Neural progenitor cell (in vitro differentiated cells): ENCODE data around the gene ITGAL. TPM values are rescaled to one million over a fixed set of nuclear protein-coding genes. Genes with fewer than 3 reads are reported as not detected.

Source experiments
- DNase-seq: peaks from one replicate; pipeline ENCODE4 v3.0.0-alpha.2; 2016; ENCODE audit warnings: low spot score
- H2AFZ ChIP-seq: fragments of 200-600 bp; sonication (generic); replicated peaks from 2 replicates; pipeline ENCODE4 v1.6.1; 2016; ENCODE audit warnings: antibody characterized with exemption
- H3F3A ChIP-seq: fragments of 200-600 bp; sonication (generic); 2 replicates; pipeline ENCODE4 v1.6.1; 2016; ENCODE audit warnings: antibody characterized with exemption, low read depth
- H3K27ac ChIP-seq: fragments of 200-600 bp; sonication (generic); 2 replicates; pipeline ENCODE4 v1.5.1; 2016; ENCODE audit warnings: mild to moderate bottlenecking
- H3K27me3 ChIP-seq: fragments of 200-600 bp; sonication (generic); 2 replicates; pipeline ENCODE4 v1.6.1; 2016; ENCODE audit warnings: mild to moderate bottlenecking, moderate library complexity
- H3K36me3 ChIP-seq: fragments of 200-600 bp; sonication (generic); 2 replicates; pipeline ENCODE4 v1.5.1; 2016
- H3K4me1 ChIP-seq: fragments of 200-600 bp; sonication (generic); 2 replicates; pipeline ENCODE4 v1.6.1; 2016; ENCODE audit warnings: mixed run types
- H3K4me2 ChIP-seq: fragments of 200-600 bp; sonication (generic); 2 replicates; pipeline ENCODE4 v1.6.1; 2016
- H3K4me3 ChIP-seq: fragments of 200-600 bp; sonication (generic); 2 replicates; pipeline ENCODE4 v1.5.1; 2016
- H3K79me2 ChIP-seq: fragments of 200-600 bp; sonication (generic); 2 replicates; pipeline ENCODE4 v1.6.1; 2016; ENCODE audit warnings: low read depth
- H3K9ac ChIP-seq: fragments of 200-600 bp; sonication (generic); 2 replicates; pipeline ENCODE4 v1.6.1; 2016
- H3K9me3 ChIP-seq: fragments of 200-600 bp; sonication (generic); 2 replicates; pipeline ENCODE4 v1.5.1; 2016; ENCODE audit warnings: low read depth
- H4K20me1 ChIP-seq: fragments of 200-600 bp; sonication (generic); 2 replicates; pipeline ENCODE4 v1.6.1; 2016; ENCODE audit warnings: low read depth
- H3K27ac Mint-ChIP-seq: 3 replicates; pipeline ENCODE4 v1.8.0; 2021; ENCODE audit warnings: mixed read lengths
- H3K27me3 Mint-ChIP-seq: 2 replicates; pipeline ENCODE4 v1.8.0; 2022; ENCODE audit warnings: low read depth, mild to moderate bottlenecking, inconsistent platforms, moderate library complexity, mixed read lengths; ENCODE audit not compliant: insufficient read depth
- H3K36me3 Mint-ChIP-seq: 3 replicates; pipeline ENCODE4 v1.8.0; 2021; ENCODE audit warnings: mixed read lengths
- H3K4me1 Mint-ChIP-seq: 3 replicates; pipeline ENCODE4 v1.8.0; 2021; ENCODE audit warnings: mixed read lengths
- H3K4me3 Mint-ChIP-seq: 3 replicates; pipeline ENCODE4 v1.8.0; 2021; ENCODE audit warnings: mild to moderate bottlenecking, moderate library complexity, mixed read lengths
- H3K9me3 Mint-ChIP-seq: 3 replicates; pipeline ENCODE4 v1.8.0; 2020; ENCODE audit warnings: mixed read lengths
- EZH2 ChIP-seq: fragments of 200-600 bp; sonication (generic); IDR thresholded peaks from 2 replicates; pipeline ENCODE4 v1.6.1; 2017; ENCODE audit warnings: antibody characterized with exemption, mild to moderate bottlenecking, moderate library complexity
- EZH2phosphoT487 ChIP-seq: fragments of 200-600 bp; sonication (generic); IDR thresholded peaks from 2 replicates; pipeline ENCODE4 v1.6.1; 2017; ENCODE audit warnings: antibody characterized with exemption
- total RNA-seq: library from RNA; depleted of rRNA; stranded (reverse); fragments of >200 nt; gene quantifications from 2 replicates; pipeline ENCODE4 v1.2.3, GENCODE V29; 2015; ENCODE audit warnings: low replicate concordance
- TF ChIP-seq, protein P1 (sequence below): fragments of 200-600 bp; sonication (generic); IDR thresholded peaks from 2 replicates; pipeline ENCODE4 v1.5.1; 2017; ENCODE audit warnings: antibody characterized with exemption, mild to moderate bottlenecking

Gene ITGAL
- total RNA-seq, 1 donor from 2014 or later, result not detected

DNA sequence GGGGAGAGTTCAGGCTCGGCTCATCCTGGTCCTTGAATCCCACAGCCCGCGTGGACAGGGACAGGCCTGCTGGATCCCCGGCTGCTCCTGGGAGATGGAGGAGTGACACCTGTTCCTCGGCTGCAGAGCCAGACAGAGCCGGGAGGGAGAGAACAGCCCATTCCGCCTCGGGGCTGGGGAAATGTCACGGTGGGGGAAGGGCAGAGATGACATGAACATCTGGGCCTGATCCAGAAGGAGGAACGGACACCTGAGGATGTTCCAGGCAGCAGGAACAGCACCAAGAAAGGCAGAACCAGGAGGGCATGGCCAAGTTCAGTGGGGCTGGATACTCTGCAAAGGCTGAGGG lies 83.6 kb downstream of the ITGAL start:
- Histone ChIP-seq H3K4me2 (no peak overlapping the region), H2AFZ (no peak overlapping the region), H3K9ac (no peak overlapping the region), H3K27ac (no peak overlapping the region), H3K9me3 (no peaks in the 10 kb centered on the region), H3K36me3 (no peaks in the 10 kb centered on the region), H3K79me2 (peaks cover 22% of the 10 kb centered on the region), H3F3A (peaks cover 24% of the 10 kb centered on the region), H4K20me1 (no peaks in the 10 kb centered on the region), H3K4me1 (no peaks in the 10 kb centered on the region), H3K4me3 (no peak overlapping the region), H3K27me3 (peaks cover 5% of the 10 kb centered on the region)
- no peak for DNase-seq
- Mint-ChIP-seq H3K9me3 (peaks cover 2% of the 10 kb centered on the region), H3K36me3 (peaks cover 21% of the 10 kb centered on the region), H3K27me3 (peaks cover 7% of the 10 kb centered on the region), H3K27ac (peak overlapping the region; percentile 22), H3K4me3 (peak overlapping the region; percentile 89), H3K4me1 (peaks cover 18% of the 10 kb centered on the region)
- TF ChIP-seq EZH2, result no peak
- no peak for TF ChIP-seq EZH2phosphoT487
- TF ChIP-seq, protein P1, sequence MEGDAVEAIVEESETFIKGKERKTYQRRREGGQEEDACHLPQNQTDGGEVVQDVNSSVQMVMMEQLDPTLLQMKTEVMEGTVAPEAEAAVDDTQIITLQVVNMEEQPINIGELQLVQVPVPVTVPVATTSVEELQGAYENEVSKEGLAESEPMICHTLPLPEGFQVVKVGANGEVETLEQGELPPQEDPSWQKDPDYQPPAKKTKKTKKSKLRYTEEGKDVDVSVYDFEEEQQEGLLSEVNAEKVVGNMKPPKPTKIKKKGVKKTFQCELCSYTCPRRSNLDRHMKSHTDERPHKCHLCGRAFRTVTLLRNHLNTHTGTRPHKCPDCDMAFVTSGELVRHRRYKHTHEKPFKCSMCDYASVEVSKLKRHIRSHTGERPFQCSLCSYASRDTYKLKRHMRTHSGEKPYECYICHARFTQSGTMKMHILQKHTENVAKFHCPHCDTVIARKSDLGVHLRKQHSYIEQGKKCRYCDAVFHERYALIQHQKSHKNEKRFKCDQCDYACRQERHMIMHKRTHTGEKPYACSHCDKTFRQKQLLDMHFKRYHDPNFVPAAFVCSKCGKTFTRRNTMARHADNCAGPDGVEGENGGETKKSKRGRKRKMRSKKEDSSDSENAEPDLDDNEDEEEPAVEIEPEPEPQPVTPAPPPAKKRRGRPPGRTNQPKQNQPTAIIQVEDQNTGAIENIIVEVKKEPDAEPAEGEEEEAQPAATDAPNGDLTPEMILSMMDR, result no peak

DNA sequence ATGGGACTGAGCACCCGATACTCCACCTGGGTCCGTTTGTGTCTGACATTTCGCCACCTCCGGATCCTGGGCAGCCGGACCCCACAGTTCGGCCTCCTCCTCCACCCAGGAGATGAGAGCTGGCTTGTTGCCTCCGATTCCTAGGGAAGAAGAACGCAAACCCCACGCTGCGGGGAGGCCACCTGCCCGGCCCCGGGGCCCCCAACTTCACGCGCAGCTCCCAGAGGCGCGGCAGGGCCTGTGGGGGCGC lies 85.1 kb downstream of the ITGAL start:
- H2AFZ ChIP-seq, result peak overlapping the region; percentile 90

DNA sequence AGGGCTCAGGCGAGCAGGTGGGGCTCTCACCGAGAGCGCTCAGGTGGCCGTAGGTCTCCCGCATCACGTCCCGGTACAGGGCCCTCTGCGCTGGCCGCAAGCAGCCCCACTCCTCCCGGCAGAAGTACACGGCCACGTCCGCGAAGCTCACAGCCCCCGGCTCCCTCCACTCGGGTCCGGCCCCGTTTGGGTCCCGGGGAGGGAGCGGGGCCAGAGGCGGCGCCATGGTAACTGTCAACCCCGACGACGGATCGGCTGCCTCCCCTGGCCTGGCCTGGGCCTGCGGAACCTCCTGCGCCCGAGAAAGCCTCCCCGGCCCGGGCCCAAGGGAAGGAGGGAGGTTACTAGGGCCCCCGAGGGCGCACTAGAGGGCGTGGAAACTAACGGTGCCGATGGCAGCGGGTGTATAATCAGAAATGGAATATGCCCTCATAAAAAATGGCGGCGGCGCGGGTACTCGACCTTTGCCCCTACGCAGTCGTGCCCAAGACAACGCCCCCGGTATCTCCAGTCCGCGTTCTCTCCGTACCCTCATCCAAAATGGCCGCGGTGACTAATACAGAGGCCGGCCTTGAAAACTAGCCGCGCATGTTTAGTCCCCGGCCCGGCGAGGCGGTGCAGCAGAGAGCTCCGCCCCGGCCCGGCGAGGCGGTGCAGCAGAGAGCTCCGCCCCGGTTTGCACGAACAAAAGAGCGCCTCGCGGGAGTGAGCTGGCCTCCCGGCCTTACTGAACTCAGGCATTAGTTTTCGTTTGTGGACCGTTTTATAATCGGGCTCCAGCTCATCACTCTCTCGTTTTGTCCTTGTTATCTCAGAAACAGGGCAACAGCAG lies 85.6 kb downstream of the ITGAL start, which contains the start of gene ZNF764:
TSS of gene ZNF764 (minus strand) at position 418 of the 832 bp plus-strand sequence. CDS start at position 226, 192 bp downstream.
- peak within 1 kb of the TSS; percentile 81 for H3K4me2 ChIP-seq
- peaks cover 22% of the 10 kb centered on the region for H3K79me2 ChIP-seq
- H2AFZ ChIP-seq, result peak within 1 kb of the TSS; percentile 90
- TF ChIP-seq, protein P1, result no peak
- peaks cover 15% of the 10 kb centered on the region for H3K27me3 ChIP-seq
- peaks cover 24% of the 10 kb centered on the region for H3F3A ChIP-seq
- H3K36me3 ChIP-seq, result no peaks in the 10 kb centered on the region
- Mint-ChIP-seq H3K36me3 (peaks cover 17% of the 10 kb centered on the region), H3K27me3 (peaks cover 6% of the 10 kb centered on the region), H3K4me3 (peak within 1 kb of the TSS; percentile 89), H3K9me3 (peaks cover 2% of the 10 kb centered on the region), H3K27ac (peak within 1 kb of the TSS; percentile 99), H3K4me1 (peaks cover 18% of the 10 kb centered on the region)
- H3K27ac ChIP-seq, result peak within 1 kb of the TSS; percentile 85
- no peaks in the 10 kb centered on the region for H4K20me1 ChIP-seq
- H3K9ac ChIP-seq, result peak within 1 kb of the TSS; percentile 86
- H3K9me3 ChIP-seq, result no peaks in the 10 kb centered on the region
- H3K4me3 ChIP-seq, result peak within 1 kb of the TSS; percentile 94
- DNase-seq, result peak; percentile 98
- no peaks in the 10 kb centered on the region for H3K4me1 ChIP-seq

More for the DNA sequence above, 85.1 kb downstream of the ITGAL start:
- peaks cover 17% of the 10 kb centered on the region for H3K36me3 Mint-ChIP-seq
- DNase-seq, result no peak
- peaks cover 15% of the 10 kb centered on the region for H3K27me3 ChIP-seq
- H3K4me1 ChIP-seq, result no peaks in the 10 kb centered on the region
- peak overlapping the region; percentile 85 for H3K27ac ChIP-seq
- peak overlapping the region; percentile 74 for H3K27ac Mint-ChIP-seq
- peak overlapping the region; percentile 81 for H3K4me2 ChIP-seq
- no peaks in the 10 kb centered on the region for H3K36me3 ChIP-seq
- peaks cover 8% of the 10 kb centered on the region for H3K27me3 Mint-ChIP-seq
- H3K4me3 Mint-ChIP-seq, result peak overlapping the region; percentile 89
- H3K9ac ChIP-seq, result peak overlapping the region; percentile 86
- peaks cover 24% of the 10 kb centered on the region for H3F3A ChIP-seq
- H3K4me1 Mint-ChIP-seq, result peaks cover 18% of the 10 kb centered on the region
- H3K4me3 ChIP-seq, result peak overlapping the region; percentile 94
- H3K9me3 ChIP-seq, result no peaks in the 10 kb centered on the region
- peaks cover 22% of the 10 kb centered on the region for H3K79me2 ChIP-seq
- H4K20me1 ChIP-seq, result no peaks in the 10 kb centered on the region
- TF ChIP-seq, protein P1, result peak; percentile 28
- TF ChIP-seq EZH2phosphoT487, result no peak
- H3K9me3 Mint-ChIP-seq, result peaks cover 2% of the 10 kb centered on the region
